ENCODE data around the gene TSPAN9.

TSPAN9 gene

DNA sequence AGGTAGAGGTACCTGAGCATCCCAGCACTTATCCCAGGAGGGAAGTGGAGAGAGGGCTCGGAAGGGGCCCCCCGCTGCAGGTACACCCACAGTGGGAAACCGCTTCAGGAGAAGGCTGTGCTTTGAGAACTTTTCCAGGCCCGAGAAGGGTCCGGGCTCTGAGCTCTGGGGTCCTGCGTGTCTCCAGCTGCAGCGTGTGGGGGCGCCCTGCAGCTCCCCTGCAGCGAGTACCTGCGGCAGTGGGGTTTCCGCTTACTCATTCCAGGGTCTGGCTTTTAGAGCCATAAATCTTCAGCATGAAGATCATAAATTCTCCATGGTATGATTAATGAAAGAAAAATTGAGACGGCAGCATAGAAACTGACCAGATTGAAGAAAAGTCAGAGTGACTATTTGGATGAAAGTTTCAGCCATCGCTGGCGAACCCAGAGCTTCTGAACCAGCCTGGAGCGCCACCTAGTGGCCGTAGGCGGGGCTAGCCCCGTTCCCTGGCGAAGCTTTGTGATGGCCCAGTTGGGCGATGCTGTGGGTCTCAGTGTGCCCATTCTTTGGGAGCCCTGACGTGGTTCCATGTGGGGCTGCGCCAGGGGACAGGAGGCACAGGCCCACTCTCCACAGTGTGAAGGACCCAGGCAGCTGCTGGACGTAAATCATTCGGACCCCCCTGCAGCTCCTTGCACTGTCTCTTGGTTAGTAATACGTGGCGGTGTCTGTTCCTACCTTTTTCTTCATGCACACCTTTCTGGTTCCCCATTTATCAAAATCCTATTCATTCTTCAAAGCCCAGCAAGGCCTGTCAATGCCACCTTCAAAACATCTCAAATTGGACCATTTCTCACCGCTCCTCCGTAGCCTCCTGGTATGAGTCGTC lies 198.2 kb downstream of the TSPAN9 start:
- peak; percentile 93 for DNase-seq (ENCODE audit: low spot score)

DNA sequence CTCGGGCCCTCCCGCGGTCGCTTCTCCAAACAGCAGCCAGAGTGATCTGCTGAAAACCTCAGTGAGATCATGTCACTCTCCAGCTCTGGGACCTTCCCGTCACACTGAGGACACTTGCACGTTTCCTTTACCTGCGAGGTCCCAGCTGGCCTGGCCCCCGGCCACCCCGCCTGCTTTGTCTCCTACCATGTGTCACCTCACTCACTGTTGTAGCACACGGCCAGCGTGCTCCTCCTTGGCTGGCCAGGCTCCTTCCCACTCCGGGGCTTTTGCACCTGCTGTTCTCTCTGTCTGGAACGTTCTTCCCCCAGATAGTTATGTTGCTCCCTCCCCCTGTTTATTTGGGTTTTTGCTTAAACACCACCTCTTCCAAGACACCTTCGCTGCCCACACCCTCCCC lies 199.0 kb downstream of the TSPAN9 start:
- no peak for DNase-seq (ENCODE audit: low spot score)

DNA sequence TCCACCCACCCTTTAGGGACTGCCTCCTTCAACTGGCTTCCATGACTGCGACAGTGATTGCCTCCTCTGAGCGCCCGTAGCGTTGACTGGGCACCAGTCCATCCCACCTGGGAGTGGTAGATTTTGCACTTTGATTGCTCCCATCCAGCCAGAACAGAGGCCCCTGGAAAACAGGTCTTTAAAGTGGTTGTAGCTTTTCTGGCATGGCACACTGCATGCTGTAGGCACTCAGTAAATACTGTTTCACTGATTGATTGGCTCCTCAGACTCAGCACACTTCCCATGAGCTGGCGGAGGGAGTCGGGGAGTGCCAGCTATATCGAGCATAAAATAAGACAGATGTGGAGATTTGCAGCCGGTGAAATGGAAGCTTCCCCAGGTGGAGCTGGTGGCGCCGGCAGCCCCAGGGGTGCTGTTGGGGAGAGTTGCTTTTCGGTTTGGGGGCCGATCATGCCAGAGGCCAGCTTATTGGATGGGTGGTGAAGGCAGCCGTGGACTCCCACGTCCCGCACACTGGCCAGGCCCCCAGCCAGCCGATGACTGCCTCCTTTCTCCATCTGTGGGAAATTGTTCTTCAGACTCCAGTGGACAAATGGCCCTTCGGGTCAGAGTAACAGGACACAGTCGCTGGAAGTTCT lies 200.2 kb downstream of the TSPAN9 start:
- no peak for DNase-seq (ENCODE audit: low spot score)

DNA sequence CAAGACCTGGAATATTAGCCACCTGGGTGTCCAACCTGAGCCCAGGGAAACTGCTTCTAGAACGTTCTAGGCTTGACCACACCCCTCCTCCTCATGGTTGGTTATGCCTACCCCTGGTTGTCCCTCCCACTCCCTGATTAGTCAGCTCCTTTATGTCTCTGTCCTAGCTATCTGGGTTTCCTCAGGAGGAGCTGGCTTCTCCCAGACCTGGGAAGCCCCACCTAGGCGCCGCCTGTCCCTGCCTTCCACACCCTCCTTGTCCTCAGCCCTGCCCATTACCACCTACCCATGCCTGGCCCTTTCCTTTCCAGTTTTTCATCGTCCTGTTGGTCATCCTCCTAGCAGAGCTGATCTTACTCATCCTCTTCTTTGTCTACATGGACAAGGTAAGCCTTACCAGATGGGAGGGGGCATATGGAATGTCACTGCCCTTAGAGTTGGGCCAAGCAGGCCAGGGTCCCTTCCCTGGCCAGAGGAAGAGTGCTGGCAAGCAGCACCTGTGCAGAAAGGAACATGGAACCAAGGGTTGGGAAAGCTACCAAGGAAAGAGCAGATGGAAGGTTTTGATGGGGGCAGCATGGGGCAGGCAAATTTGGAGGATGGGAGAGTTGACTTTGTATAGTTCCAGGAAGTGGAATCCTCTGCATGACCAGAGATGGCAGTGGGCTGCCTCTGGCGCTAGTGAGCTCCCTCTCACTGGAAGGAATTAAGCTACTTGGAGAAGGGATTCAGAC lies 201.7 kb downstream of the TSPAN9 start:
- DNase-seq (ENCODE audit: low spot score) = no peak

DNA sequence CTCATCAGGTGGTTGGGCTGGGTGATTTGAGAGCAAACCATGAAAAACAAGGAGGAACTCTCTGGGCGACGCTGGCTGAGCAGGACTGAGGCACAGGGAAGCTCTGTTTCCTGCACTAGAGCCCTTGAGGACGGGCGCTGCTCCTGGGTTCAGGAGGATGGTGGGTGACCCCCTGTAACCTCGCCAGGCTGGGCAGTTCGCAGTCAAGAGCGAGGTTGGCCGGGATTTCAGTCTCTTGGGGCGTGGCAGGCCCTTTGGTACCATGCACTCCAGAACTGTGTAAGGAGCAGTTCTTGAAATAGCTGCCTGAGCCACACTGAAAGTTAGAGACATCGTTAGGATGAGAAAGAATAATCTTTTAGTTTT lies 202.2 kb downstream of the TSPAN9 start:
- no peak for DNase-seq (ENCODE audit: low spot score)

DNA sequence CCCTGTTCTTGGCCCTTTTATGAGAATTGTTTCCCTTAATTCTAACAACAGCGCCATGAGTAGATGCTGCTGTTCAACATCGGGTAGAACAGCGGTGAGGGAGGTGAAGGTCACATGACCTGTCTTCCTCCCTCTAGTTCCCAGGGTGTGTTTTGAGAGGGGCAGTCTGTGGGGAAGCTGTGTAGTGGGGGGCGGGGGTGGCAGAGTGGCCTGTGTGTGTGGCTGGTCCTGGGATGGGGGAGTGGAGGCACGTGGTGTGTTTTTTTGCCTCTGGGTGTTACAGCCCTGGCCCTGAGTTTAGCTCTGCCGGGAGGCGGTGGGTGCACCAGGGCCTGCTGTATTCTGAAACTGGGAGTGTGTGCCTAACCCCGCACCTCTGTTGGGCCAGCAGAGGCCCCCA lies 202.7 kb downstream of the TSPAN9 start:
- no peak for DNase-seq (ENCODE audit: low spot score)

DNA sequence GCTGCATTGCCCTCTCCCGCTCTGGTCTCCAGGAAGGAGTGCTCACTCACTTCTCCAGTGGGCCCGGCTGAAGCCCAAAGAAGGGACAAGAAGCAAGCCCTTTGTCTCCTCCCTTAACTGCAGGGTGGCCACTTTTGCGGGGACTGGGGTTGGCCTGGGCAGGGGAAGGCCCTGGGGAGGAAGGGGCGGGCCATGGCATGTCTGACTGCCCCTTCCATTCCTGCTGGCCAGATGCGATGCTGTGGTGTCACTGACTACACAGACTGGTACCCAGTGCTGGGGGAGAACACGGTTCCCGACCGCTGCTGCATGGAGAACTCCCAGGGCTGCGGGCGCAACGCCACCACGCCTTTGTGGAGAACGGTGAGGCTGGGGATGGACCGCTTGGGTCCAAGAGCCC lies 203.8 kb downstream of the TSPAN9 start:
- no peak for DNase-seq (ENCODE audit: low spot score)

DNA sequence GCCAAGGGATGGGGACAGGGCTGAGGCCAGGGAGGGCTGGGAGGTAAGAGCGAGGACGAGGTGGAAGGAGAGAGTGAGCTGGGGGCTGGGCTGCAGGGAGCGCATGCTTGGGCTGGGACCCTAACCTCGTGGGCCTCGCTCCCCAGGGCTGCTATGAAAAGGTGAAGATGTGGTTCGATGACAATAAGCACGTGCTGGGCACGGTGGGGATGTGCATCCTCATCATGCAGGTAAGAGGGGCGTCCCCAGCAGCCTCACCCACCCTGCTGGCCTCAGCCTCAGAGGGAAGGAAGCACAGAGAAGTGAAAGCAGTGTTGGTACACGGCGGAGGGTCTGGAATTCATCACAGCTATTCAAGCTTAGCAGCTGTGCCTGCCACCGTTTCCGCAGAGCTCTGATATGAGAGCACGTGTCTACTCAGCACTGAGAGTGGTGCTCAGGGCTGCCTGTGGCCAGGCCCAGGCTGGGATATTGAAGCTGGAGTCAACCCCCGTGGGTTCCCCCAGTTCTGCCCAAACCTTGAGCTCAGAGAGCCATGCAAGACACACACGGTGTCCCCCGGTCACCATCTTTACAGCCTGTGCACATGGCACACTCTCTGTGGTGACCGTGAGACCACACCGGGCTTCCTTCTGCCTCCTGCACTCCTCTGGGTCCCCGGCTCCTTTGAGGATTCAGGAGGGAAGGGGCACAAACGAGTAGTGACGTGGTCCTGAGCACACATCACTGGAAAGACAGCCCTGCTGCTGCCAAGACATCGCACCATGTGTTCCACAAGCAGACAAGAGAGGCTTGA lies 204.6 kb downstream of the TSPAN9 start:
- DNase-seq (ENCODE audit: low spot score) = no peak

DNA sequence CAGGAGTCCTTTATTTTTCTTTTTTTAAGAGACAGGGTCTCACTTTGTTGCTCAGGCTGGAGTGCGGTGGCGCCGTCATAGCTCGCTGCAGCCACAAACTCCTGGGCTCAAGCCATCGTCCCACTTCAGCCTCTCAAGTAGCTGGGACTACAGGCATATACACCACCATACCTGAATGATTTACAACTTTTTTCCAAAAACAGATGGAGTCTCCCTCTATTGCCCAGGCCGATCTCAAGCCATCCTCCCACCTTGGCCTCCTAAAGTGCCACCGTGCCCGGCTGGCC lies 205.1 kb downstream of the TSPAN9 start:
- no peak for DNase-seq (ENCODE audit: low spot score)

DNA sequence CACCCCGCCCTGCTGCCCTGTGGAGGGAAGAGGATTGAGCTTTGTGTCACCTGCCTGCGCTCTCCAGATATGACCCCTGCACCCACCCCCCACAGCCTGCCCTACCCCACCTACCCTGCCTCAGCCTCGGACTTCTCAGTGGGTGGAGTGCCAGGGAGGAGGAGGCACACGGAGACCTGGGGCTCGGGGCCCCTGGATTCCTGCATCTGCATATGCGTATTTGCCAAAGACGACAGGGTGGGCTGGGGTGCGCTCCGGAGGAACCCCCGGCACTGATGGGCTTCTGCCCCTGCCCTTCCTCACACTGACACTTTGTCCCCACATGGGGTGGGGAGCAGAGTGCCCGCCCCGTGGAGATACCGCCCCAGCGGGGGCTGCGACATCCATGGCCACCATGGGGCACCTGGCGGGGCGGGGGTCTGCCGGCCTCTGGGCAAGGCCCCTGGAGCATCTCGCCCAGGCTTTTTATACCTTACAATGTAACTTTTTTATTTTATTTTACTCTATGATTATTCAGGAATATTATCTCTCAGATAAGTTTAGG lies 206.0 kb downstream of the TSPAN9 start:
- DNase-seq (ENCODE audit: low spot score) = no peak

DNA sequence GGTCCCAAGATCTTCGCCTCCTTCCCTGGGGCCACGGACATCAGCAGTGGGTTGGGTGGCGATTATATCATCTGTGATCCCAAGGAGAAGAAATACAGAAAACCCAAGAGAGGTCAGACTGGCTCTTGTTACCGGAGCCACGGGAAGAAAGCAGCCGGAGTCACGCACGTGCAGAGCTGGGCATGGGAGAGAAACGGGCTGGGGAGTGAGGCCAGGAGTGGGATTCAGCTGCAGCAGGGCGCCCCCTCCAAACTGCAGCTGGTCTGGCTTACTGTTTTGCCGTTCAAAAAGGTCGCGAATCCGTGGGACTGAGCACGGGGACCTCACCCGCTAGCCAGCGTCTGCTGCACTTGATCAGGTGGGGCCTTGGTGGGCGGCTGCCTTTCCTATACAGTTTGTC lies 207.2 kb downstream of the TSPAN9 start:
- DNase-seq (ENCODE audit: low spot score) = no peak

DNA sequence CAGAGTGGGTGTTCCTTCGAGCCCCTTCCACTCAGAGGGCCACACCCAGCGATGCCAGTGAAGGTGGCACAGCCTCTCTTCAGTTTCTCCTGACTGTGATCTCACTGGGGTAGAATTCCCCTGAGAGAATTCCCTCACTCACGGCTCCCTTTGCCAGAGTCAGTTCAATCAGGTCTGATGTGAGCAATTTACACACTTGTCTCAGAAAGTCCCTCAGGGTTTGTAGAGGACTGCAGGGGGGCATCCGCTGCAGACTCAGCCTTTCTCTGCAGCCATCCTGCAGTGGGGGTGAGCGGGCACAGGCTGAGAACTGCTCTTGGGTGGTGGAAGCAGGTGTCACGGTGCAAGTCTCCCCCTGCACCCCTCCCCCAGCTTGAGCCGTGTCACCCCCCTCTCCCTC lies 208.4 kb downstream of the TSPAN9 start:
- no peak for DNase-seq (ENCODE audit: low spot score)

DNA sequence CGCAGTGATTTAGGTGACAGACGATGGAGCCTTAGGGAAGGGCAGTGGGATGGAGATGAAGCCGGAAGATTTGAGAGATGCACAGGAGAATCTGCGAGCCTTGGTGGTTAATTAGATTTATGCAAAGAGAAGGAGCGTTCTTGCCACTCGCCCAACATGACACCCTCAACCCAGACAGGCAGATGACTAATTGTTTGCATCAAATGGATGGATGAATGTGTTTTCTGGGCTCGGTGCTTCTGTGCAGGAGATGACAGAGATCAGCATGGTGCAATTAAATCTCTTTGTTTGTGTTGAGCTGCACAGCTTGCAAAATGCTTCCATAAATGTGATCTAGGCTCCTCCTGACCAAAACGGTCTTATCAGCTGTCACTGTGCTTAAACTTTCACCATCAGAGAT lies 211.5 kb downstream of the TSPAN9 start:
- no peak for DNase-seq (ENCODE audit: low spot score)

DNA sequence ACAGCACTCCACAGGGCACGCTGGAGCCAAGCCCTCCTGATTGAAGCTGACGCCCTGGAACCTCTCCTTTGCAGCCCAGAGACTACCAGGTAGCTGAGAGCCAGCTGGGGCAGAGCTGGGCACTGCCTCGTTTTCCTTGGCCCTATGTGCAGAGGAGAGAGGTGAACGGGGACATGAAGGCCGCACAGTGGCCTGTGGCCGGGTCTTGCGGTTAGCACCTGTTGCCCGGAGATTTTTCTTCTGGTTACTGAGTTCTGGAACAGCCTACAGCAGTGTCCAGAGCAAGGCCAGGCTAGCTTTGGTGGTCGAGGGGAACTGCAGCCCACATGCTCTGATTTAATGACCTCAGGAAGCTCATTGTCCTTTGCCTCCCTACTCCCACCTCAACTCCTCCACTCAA lies 212.5 kb downstream of the TSPAN9 start:
- DNase-seq (ENCODE audit: low spot score) = no peak

DNA sequence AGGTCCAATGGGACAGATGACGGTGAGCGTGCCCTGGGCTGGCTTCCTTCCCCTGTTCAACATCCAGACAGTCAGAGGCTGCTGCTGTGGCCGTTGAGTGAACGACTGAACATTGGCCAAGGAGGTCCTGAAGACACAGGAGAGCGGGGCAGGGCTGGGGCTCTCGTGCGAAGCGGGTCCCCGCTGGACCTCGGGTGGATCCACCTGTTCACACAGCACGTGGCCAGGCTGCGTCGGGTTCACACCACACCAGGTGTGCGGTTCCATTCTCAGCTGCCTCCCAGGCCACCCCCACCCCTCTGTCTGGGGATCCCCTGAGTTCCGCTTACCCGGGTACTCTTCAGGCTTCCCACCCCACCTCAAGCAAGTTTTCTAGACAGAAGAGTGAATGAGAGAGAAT lies 214.8 kb downstream of the TSPAN9 start:
- DNase-seq (ENCODE audit: low spot score) = no peak

DNA sequence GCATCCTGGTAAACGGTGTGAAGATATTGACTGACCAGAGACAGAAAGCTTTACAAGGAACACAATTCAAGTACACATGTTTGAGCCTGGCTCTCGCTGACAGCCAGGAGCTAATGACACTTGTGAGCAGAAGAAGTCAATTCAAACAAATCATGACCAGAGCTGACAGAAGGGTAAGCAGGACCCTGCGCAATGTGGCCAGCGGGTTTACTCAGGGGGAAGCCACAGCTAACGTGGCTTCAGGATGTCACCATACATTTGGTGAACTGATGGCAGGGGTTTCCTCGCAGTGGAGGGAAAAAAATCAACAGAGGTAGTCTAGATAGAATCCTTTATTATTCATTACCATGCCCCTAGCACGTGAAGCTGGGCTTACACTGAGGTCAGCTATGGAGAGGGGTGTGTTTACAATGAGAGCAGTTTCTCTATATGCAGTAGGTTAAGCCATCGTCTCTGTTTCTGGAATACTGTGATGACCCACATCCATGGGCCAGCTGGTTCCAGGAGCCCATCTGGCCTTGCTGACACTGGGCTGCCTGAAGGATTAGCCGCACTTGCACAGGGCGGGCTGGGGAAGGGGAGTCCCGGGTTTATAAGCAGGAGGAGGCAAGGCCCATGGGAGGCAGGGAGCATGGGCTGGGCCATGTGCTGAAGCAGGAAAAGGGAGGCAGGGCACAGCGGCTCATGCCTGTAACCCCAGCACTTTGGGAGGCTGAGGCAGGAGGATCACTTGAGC lies 215.7 kb downstream of the TSPAN9 start:
- DNase-seq (ENCODE audit: low spot score) = no peak

DNA sequence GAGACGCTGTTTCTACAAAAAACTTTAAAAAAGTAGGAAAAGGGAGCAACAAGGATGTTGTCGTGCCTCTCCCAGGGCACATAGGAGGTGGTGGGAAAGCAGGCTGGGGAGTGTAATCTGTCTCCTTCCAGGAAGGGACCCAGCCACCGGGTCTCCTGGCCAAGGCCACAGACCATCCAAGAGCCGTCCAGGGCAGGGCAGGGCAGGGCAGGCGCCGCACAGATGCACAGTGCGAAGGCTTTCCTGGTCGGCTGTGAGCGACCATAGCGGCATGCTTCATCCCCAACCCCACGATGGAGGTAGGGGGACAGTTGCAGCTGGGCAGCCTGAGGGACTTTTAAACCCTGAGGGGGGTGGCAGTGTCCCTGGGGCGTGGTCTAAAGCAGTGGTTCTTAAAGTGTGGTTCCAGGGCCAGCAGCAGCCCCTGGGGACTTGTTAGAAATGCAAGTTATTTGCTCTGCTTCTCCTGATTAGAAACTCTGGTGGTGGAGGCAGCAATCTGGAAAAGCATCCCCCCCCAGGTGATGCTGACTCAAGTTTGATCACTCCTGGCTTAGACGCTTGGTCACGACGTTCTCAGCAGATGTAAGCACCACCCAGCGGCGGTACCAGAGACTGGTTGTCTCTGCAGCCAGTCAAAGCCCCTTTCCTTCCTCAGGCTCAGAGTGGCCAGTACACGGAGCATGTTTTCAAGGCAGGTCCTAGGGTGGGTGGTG lies 216.4 kb downstream of the TSPAN9 start:
- no peak for DNase-seq (ENCODE audit: low spot score)

DNA sequence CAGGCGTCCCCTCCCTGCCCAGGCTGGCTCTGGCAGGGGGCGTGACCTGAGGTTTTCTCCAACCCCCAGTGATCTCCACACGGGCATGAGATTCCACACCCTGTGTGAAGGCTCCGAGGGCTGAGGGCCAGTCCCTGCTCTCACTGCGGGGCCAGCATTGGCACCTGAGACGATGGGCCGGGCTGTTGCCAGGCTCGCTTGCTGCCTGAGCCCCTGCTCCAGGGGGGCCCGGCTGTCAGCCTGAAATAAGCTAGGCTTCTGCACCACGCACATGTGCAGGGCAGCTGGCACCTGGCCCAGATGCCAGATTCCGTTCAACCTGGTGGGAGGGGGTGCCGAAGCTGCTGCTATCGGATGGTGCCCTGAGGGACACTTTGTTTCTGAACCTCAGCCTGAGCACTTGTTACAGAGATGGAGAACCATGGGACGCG lies 217.3 kb downstream of the TSPAN9 start:
- DNase-seq (ENCODE audit: low spot score) = no peak

DNA sequence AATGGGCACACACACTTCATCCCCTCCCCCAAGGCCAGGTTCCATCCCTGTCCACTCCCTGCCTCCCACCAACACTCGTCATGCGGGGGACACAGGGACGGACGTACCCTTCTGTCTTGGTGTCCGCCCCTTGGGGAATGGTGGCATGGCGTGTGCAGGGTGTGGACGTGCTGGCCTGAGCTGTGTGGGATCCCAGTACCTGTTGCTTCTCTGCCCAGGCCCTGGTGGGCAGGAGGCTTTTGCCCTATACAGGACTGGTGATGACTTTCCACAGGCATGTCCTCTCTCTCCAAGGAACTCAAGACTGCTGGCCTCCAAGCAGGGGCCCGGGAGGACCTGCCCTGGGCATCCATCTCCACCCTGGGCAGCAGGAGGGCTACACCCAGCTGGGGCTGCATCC lies 218.0 kb downstream of the TSPAN9 start:
- DNase-seq (ENCODE audit: low spot score) = no peak

DNA sequence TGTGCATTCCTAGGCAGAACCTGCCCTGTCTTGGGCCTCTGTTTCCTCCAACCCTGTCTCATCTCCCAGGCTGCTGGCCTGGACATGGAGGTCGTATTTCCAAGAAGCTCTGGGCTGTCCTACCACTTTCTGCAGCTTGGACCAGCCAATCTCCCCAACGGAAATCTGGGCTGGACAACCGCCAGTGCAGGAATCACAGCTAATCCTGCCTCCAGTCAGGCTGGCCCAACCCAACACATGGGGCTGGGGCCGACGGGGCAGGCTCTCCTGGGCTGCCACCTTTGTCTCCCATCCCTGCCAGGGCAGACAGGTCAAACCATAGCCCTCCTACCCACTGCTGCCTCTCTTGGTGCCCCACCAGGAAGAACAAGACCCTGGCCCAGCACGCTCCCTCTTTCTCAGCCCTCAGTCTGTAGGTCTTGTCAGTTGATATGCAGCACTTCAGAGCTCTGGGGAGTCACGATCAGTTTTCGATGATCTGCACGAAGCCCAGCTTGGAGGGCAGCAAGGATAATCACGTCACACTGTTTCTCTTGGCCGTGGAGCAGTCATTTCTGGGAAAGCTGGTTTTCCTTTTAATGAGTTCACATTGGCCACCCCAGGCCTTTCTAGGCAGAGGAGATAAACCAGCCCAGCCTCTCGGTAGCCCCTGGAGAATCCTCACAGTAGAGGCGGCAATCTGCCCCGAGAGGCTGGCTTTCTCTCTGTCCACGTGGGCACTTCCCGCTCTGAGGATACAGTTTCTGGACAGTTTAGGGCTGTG lies 218.6 kb downstream of the TSPAN9 start:
- DNase-seq (ENCODE audit: low spot score) = peak; percentile 66
